Urinary bladder (tissue), 4 donors: ENCODE results near the gene FSTL1. TPM values are rescaled to one million over a fixed set of nuclear protein-coding genes. Genes with fewer than 3 reads are reported as not detected.

Experiments
- DNase-seq: peaks from one replicate; pipeline ENCODE4 v3.0.0-alpha.2; 2015; ENCODE audit errors: extremely low spot score
- H3K27ac ChIP-seq: one replicate; pipeline ENCODE4 v1.5.1; 2013; ENCODE audit warnings: low read depth, mild to moderate bottlenecking, moderate library complexity
- H3K36me3 ChIP-seq: one replicate; pipeline ENCODE4 v1.6.1; 2013; ENCODE audit warnings: mild to moderate bottlenecking, moderate library complexity; ENCODE audit not compliant: insufficient read depth
- H3K4me1 ChIP-seq: one replicate; pipeline ENCODE4 v1.6.1; 2013; ENCODE audit warnings: mild to moderate bottlenecking, moderate library complexity; ENCODE audit not compliant: insufficient read depth
- H3K4me3 ChIP-seq: one replicate; pipeline ENCODE4 v1.5.1; 2013; ENCODE audit warnings: low read depth, low read length
- WGBS: extraction: QIAGEN DNeasy Blood & Tissue Kit; methylation state at CpG from one replicate; pipeline ENCODE4 v1.1.7; 2013; 5-methylcytosine and 5-hydroxymethylcytosine counted together
- polyA plus RNA-seq: library from polyadenylated mRNA; stranded (reverse); fragments of 200-250 nt; gene quantifications from one replicate; pipeline ENCODE4 v1.2.3, GENCODE V29; 2013
- total RNA-seq: library from RNA; depleted of rRNA; stranded (reverse); fragments of >200 nt; gene quantifications from one replicate; pipeline ENCODE4 v1.2.3, GENCODE V29; 2014
- donor health status: healthy with polysubstance abuse.
- donor health status: healthy.

FSTL1 gene
- total and polyA plus RNA-seq, 2 donors: 445 to 1,313 TPM

- DNase-seq: no peak
- 76% methylated on average over 5 of the region's 5 CpGs for WGBS
- Histone ChIP-seq H3K36me3 (no peaks in the 10 kb centered on the region), H3K4me3 (no peak overlapping the region), H3K27ac (no peak overlapping the region), H3K4me1 (no peaks in the 10 kb centered on the region)
Observed at GRCh38 chr3:120424976-120425570, 25.7 kb downstream of the FSTL1 start.

GRCh38 chr3:120424506-120424905, 26.3 kb downstream of the FSTL1 start:
- DNase-seq: no peak
- H3K4me3 ChIP-seq: no peak overlapping the region
- no peaks in the 10 kb centered on the region for H3K4me1 ChIP-seq
- no peaks in the 10 kb centered on the region for H3K36me3 ChIP-seq
- H3K27ac ChIP-seq: no peak overlapping the region
- WGBS: 69% methylated on average over 6 of the region's 6 CpGs

GRCh38 chr3:120423432-120423831, 27.4 kb downstream of the FSTL1 start:
- Histone ChIP-seq H3K4me1 (no peaks in the 10 kb centered on the region), H3K4me3 (no peak overlapping the region), H3K36me3 (no peaks in the 10 kb centered on the region), H3K27ac (no peak overlapping the region)
- DNase-seq: no peak
- 88% methylated on average over 4 of the region's 4 CpGs for WGBS

- 74% methylated on average over 2 of the region's 2 CpGs for WGBS
- Histone ChIP-seq H3K4me1 (no peaks in the 10 kb centered on the region), H3K36me3 (no peaks in the 10 kb centered on the region), H3K4me3 (no peak overlapping the region), H3K27ac (no peak overlapping the region)
- DNase-seq: no peak
Observed at GRCh38 chr3:120421926-120422325, 28.9 kb downstream of the FSTL1 start.

GRCh38 chr3:120420928-120421551, 29.8 kb downstream of the FSTL1 start:
- Histone ChIP-seq H3K4me1 (no peaks in the 10 kb centered on the region), H3K27ac (peak overlapping the region; percentile 63), H3K4me3 (no peak overlapping the region), H3K36me3 (no peaks in the 10 kb centered on the region)
- peak; percentile 75 for DNase-seq
- 10% methylated on average over 6 of the region's 6 CpGs for WGBS

- 21% methylated on average over 3 of the region's 3 CpGs for WGBS
Observed at GRCh38 chr3:120420360-120420759, 30.4 kb downstream of the FSTL1 start.

GRCh38 chr3:120419797-120420196, 31.0 kb downstream of the FSTL1 start:
- no peaks in the 10 kb centered on the region for H3K4me1 ChIP-seq
- 51% methylated on average over 3 of the region's 3 CpGs for WGBS
- H3K27ac ChIP-seq: no peak overlapping the region
- no peaks in the 10 kb centered on the region for H3K36me3 ChIP-seq
- DNase-seq: no peak
- H3K4me3 ChIP-seq: no peak overlapping the region

More at GRCh38 chr3:120420360-120420759, 30.4 kb downstream of the FSTL1 start:
- no peak for DNase-seq
- Histone ChIP-seq H3K27ac (no peak overlapping the region), H3K36me3 (no peaks in the 10 kb centered on the region), H3K4me1 (no peaks in the 10 kb centered on the region), H3K4me3 (no peak overlapping the region)

- Histone ChIP-seq H3K36me3 (no peaks in the 10 kb centered on the region), H3K4me1 (no peaks in the 10 kb centered on the region), H3K4me3 (no peak overlapping the region), H3K27ac (no peak overlapping the region)
- 35% methylated on average over 6 of the region's 6 CpGs for WGBS
- DNase-seq: no peak
Observed at GRCh38 chr3:120418866-120419490, 31.8 kb downstream of the FSTL1 start.

- Histone ChIP-seq H3K36me3 (no peaks in the 10 kb centered on the region), H3K27ac (peak overlapping the region; percentile 54), H3K4me3 (no peak overlapping the region), H3K4me1 (no peaks in the 10 kb centered on the region)
- WGBS: 65% methylated on average over 7 of the region's 7 CpGs
- DNase-seq: no peak
Observed at GRCh38 chr3:120418446-120418845, 32.3 kb downstream of the FSTL1 start.

GRCh38 chr3:120417272-120417911, 33.4 kb downstream of the FSTL1 start:
- peak; percentile 98 for DNase-seq
- Histone ChIP-seq H3K4me3 (peak overlapping the region; percentile 12), H3K36me3 (no peaks in the 10 kb centered on the region), H3K27ac (no peak overlapping the region), H3K4me1 (no peaks in the 10 kb centered on the region)
- under 1% methylated on average over 9 of the region's 9 CpGs for WGBS

- DNase-seq: no peak
- H3K4me1 ChIP-seq: no peaks in the 10 kb centered on the region
- 25% methylated on average over 2 of the region's 2 CpGs for WGBS
- H3K27ac ChIP-seq: no peak overlapping the region
- no peaks in the 10 kb centered on the region for H3K36me3 ChIP-seq
- no peak overlapping the region for H3K4me3 ChIP-seq
Observed at GRCh38 chr3:120416868-120417267, 33.9 kb downstream of the FSTL1 start.

- 82% methylated on average over 6 of the region's 6 CpGs for whole genome bisulfite sequencing
- Histone ChIP-seq H3K4me3 (no peak overlapping the region), H3K36me3 (no peaks in the 10 kb centered on the region), H3K4me1 (no peaks in the 10 kb centered on the region), H3K27ac (no peak overlapping the region)
- DNase-seq: no peak
Observed at GRCh38 chr3:120415756-120416155, 35.0 kb downstream of the FSTL1 start.

GRCh38 chr3:120410541-120410940, 40.3 kb downstream of the FSTL1 start:
- H3K4me3 ChIP-seq: no peak overlapping the region
- H3K4me1 ChIP-seq: no peaks in the 10 kb centered on the region
- no peak overlapping the region for H3K27ac ChIP-seq
- 36% methylated on average over 1 of the region's 1 CpG for WGBS
- DNase-seq: no peak
- no peaks in the 10 kb centered on the region for H3K36me3 ChIP-seq

GRCh38 chr3:120410116-120410515, 40.7 kb downstream of the FSTL1 start:
- 60% methylated on average over 3 of the region's 3 CpGs for WGBS
- no peak for DNase-seq
- no peak overlapping the region for H3K27ac ChIP-seq
- no peak overlapping the region for H3K4me3 ChIP-seq
- H3K4me1 ChIP-seq: no peaks in the 10 kb centered on the region
- no peaks in the 10 kb centered on the region for H3K36me3 ChIP-seq
